ENCODE data around the gene OR4D2. TPM values are rescaled to one million over a fixed set of nuclear protein-coding genes. Genes with fewer than 3 reads are reported as not detected.

The OR4D2 gene
- total RNA-seq, 1 donor from 2014 or later, result not detected

- no peak for DNase-seq (ENCODE audit: low spot score)
These were observed 44.1 kb downstream of the OR4D2 start for GRCh38 chr17:58210922-58211321.

DNA sequence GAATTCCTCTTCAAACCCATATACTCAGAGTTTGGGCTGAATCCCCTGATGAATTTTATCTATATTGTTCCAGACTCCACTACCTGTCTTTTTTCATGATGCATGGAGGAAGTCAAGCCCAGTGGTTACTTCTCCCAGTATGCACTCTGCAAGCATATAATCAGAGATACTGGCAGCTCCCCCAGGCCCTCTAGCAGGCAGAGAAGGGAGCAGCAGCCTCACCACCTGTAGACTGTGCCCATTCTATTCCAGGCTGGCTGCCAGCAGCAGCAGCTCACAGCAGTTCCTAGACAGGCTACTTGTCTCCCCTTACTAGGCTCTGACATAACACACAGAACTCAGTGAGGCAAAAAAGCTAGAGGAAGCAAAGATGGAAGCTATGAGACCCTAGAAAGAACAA, 48.9 kb downstream of the OR4D2 start:
- no peak for DNase-seq (ENCODE audit: low spot score)

GRCh38 chr17:58217766-58218165, 51.0 kb downstream of the OR4D2 start:
- no peak for DNase-seq (ENCODE audit: low spot score)

GRCh38 chr17:58219007-58219788, 52.4 kb downstream of the OR4D2 start, which contains the start of gene MKS1:
TSS of gene MKS1 (minus strand) at chr17:58219255. CDS start at chr17:58219230, 25 bp downstream.
- peak; percentile 96 for DNase-seq (ENCODE audit: low spot score)

- DNase-seq (ENCODE audit: low spot score), result no peak
These were observed 53.0 kb downstream of the OR4D2 start for GRCh38 chr17:58219789-58220183.

Other genes starting within 250 kb of the OR4D2 start
- gene CUEDC1, start 211.6 kb upstream of the OR4D2 start, total RNA-seq, result 36.9 TPM
- gene VEZF1, start 178.7 kb upstream of the OR4D2 start, total RNA-seq, result 64.9 TPM
- 187 TPM for gene SRSF1, start 159.7 kb upstream of the OR4D2 start, total RNA-seq
- 55.7 TPM for gene DYNLL2, start 83.6 kb upstream of the OR4D2 start, total RNA-seq
- not detected for gene OR4D1, start 18.6 kb upstream of the OR4D2 start, total RNA-seq
- not detected for gene EPX, start 25.7 kb downstream of the OR4D2 start, total RNA-seq
- gene MKS1, start 52.3 kb downstream of the OR4D2 start, total RNA-seq, result 16.6 TPM
- not detected for gene LPO, start 71.6 kb downstream of the OR4D2 start, total RNA-seq
- 0.06 TPM for gene MPO, start 114.0 kb downstream of the OR4D2 start, total RNA-seq
- gene TSPOAP1, start 161.8 kb downstream of the OR4D2 start, total RNA-seq, result 30.2 TPM
- 72.4 TPM for gene SUPT4H1, start 185.2 kb downstream of the OR4D2 start, total RNA-seq